OCI-M2 (cell line): Measurements from ENCODE around the gene FRS2.
"Not testable (repeated sequence)": the region's sequence is repeated elsewhere in the genome, so short reads cannot be mapped to it uniquely, and the experiment has no call there.

Experiments used
- DNase-seq: peaks from one replicate; lab custom pipeline; 2025; ENCODE audit not compliant: unreplicated experiment; lab: John Stamatoyannopoulos, UW

FRS2 gene

GRCh38 chr12:69470189-69471075 is at the start of gene FRS2:
TSS of gene FRS2 (plus strand) at chr12:69470388. CDS start at chr12:69569031, 98,643 bp downstream.
- DNase-seq: peak; percentile 39

DNA sequence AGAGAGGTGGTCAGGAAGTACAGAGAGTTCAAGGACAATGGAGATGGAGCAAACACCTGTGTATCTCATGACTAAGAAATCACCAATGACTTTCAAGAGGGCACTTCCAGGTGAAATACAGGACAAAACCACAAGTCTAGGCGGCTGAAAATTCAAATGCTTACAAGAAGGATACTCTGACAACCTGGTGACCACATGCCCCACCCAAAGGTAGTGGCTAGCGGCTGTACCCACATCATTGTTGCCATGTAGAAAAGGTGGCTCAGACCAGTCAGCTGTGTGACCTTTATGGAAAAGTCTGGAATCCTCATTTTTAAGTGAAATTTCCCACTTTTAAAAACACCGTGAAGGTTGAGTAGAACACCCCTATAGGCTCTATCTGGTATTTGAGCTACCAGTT is 48.6 kb upstream of the FRS2 start:
- DNase-seq: no peak

GRCh38 chr12:69423037-69423905 is 46.9 kb upstream of the FRS2 start:
- DNase-seq: no peak

DNA sequence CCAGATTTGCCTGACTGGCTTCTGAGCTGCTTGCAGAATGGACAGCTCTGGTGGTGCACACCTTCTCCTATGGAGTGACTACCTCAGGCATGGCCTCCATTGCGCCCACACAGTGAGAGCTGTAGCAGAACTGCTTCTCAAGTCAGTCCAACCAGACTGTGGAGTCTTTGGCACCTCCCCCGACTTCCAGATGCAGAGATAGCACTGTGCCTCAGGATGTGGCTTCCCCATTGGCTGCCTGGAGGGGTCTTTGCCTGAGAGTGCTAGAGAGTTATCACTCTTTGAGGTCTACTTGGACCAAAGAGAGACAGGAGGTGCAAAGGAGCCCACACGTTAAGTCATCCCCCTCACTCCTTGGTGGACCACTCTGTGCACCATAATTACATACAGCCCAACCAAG is 44.8 kb upstream of the FRS2 start:
- no peak for DNase-seq

DNA sequence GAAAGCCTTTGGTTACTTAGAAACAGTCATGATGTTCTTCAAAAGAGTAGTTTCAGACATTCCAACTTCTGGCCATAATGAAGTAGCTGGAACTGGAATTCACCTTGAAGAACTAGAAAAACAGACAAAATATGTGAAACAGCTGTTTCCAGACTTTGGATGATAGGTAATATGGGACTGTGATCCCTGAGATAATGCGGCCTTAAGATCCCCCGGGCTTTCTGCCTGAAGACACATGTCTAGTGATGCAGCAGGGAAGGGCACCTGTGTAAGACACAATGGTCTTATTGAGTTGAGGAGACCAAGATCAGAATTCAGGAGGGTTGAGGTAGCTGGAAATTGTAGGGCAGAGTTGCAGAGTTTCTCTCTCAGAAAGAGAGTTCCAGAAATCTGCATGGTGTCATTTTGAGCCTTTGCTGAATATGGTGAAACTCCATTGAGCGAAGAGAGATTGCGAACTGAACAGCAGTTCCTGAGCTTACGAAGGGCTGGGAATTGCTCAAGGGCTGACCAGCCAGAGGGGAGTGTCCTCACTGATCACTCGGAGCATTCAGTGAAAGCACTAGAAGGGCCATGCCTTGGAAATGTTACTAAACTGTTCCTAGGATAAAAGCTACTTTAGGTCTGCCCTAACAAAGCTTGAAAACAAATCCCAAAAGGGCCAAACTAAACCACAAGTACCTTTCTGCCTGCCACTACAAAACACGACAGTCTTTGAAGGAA is 41.7 kb upstream of the FRS2 start:
- DNase-seq: no peak

DNA sequence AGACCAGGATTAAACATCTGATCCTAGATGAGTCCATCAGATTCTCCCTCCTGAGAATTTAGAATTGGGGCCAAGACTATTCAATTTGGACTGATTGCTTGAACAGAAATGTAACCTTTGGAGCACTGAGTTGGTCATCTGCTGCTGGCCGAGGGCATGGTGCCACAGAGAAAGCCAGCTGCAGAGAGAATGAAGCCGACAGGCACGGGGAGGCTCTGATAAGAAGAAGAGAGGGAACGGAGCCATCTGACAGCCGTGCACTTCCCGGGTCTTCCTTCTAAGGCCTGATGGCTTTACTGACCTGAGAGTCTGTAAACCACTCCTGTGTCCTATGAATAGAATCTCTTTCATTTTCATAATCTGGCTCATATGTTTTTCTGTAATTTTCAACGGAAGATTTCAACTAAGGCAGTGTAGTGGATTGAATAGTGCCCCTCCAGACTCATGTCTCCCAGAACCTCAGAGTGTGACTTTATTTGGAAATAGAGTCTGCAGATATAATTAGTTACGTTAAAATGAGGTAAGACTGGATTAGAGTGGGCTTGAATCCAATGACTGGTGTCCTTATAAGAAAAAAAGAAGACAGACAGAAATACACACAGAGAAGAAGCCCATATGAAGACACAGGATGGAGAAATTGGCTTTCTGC is 39.1 kb upstream of the FRS2 start:
- no peak for DNase-seq

DNA sequence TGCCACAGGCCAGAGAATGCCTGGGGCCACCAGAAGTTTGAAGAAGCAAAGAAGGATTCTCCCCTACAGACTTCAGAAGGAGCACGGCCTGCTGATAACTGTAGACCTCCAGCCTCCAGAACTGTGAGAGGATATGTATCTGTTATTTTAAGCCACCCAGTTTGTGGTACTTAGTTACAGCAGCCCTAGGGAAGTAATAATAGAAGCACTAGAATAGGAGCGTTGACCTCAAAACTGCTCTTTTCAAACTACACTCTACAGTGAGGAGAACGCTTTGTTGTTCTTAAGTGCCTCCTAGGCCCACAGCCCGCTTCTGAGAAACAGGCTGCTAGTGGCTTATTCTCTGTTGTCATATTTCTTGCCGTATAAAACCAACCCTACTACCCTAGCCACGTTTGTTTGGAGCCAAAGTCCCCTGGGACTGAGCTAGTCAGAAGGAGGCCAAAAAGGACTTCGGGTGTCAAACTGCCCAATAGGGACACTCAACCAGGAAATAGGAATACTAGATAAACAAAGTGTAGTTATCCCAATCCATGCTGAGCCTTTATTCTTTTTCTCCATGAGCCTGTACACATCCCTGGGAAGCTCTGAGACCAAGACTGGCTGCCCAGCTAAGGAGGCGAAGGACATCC is 38.5 kb upstream of the FRS2 start:
- no peak for DNase-seq

DNA sequence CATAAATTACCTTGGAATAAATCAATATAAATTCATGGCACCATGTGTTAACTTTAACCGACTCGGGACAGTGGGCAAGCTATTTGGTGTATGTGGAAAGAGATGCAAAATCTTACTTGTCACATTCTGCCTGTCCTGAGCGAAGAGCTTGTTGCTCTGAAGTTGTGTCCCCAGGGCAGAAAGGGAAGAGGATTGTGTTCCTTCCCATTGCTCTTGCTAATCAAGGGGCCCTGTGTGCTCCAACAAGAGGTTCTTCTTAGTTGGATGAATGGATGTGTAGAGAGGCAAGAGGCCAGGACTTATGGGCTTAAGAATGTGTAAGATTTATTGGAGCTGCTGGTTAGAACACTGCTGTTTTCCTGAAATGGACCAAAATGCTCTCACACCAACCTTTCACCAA is 36.5 kb upstream of the FRS2 start:
- DNase-seq: no peak

DNA sequence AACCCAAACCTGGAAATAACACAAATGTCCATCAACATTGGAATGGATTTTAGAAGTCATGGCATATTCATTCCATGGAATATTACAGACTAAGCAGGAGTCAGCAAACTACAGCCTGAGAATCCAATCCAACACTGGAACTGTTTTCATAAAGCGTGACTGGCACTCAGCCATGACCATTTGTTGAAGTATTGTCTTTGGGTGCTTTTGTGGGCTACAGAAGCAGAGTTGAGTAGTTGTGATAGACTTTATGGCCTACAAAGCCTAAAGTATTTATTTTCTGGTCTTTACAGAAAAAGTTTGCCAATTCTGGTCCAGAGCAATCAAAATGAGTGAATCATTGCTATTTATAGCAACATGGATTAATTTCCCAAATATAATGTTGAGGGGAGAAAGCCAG is 34.5 kb upstream of the FRS2 start:
- DNase-seq: no peak

GRCh38 chr12:69437073-69437472 is 33.1 kb upstream of the FRS2 start:
- no peak for DNase-seq

DNA sequence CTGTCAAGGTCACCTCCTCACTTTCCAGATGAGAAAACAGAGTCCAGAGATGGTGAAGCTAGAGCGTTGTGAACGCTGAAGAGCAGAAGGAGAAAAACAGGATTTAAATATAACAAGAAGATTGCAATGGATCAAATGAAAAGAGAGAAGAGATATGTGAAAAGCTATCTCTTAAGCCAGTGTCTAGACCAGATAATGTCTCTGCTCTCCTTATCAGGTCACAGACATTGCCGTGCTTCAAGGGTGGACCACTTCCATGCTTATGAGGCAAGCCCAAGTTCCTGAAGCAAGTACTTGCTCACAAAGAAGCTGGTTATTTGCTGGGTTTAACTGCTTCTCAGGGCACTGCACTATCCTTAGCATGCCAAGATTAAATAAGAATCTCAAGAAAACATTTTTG is 31.6 kb upstream of the FRS2 start:
- no peak for DNase-seq

DNA sequence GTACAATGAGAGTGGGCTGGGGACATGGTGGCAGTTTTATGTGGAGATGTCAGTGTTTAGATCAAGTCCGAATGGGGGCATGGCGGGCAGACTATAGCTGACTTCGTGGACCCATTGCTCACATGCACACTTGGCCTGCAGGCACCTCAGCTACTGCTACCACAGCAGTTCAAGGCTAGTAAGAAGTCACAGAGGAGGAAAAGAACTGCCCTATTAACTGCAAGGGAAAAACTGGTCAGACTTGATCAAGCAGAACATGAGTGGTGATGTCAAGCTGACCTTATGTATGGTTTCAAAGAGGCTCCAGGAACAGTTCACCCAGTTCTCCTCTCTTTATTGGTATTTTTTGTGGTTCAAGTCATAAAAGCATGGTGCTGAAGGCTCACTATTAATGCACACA is 30.2 kb upstream of the FRS2 start:
- DNase-seq: no peak

GRCh38 chr12:69440886-69441285 is 29.3 kb upstream of the FRS2 start:
- no peak for DNase-seq

DNA sequence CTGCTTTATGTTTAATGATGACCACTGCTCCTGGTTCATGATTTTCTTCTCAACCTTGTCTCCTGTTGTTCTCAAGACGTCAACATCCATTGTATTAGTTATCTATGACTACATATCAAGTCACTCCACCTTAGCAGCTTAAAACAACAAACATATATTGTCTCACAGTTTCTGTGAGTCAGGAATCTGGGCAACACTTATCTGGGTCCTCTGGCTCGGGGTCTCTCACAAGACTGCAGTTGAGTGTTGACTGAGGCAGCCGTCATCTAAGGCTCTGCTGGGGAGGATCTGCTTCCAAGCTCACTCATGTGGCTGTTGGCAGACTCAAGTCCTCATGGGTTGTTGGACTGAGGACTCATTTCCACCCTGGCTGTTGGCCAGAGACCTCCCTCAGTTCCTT is 27.3 kb upstream of the FRS2 start:
- DNase-seq: no peak

GRCh38 chr12:69443916-69444315 is 26.3 kb upstream of the FRS2 start:
- no peak for DNase-seq

DNA sequence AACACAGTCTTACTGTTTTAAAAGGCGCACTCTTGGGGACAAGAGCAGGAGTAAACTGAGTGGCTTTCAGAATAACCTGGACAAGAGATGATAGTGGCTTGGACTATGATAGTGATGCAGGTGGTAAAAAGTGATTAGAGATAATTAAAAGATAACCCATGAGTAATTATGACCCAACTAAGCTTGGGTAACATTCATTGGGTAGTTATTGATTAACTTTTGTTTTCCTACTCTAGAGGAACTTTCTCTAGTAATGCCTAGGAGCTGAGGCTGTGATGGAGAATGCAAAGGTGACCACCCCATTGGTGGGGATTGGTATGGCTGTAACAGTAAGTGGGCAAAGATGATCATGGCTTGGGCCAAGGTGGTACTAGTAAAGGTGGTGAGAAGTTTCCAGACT is 22.3 kb upstream of the FRS2 start:
- no peak for DNase-seq

GRCh38 chr12:69452598-69453132 is 17.5 kb upstream of the FRS2 start:
- not testable (repeated sequence) for DNase-seq

DNA sequence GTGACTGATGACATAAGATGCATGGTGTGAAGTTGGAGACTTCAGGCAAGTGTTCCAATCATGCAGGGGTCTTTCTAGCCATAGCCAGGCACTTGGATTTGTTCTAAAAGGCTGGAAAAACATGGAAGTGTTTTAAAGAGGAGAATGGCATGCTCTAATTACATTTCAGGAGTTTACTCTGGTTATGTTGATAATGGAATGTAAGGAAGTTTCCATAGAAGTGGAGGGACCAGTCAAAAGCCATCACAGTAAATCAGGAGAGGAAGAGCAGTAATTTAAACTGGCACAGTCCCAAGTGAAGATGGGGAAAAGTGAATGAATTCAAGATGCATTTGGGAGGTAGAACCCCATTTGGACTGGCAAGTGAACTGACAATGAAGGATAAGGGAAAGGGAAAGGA is 13.9 kb upstream of the FRS2 start:
- DNase-seq: no peak

DNA sequence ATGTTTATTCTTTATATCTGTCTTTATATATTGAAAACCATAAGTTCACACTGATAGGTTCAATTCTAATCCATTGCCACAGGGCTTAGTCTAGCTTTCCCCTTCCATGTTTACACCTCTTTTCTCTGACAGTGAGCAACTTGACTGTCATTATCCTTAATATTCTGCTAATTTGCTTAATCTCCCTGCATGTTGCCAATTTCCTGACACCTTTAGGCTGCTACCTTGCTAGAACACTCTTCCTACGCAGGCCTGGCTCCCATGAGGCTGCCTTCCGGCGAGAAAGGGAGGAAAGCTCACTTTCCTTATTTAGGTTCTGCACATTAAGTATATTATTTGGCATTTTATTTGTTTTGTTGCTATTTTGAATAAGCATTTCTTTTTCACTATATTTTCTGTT is 12.8 kb upstream of the FRS2 start:
- DNase-seq: no peak

DNA sequence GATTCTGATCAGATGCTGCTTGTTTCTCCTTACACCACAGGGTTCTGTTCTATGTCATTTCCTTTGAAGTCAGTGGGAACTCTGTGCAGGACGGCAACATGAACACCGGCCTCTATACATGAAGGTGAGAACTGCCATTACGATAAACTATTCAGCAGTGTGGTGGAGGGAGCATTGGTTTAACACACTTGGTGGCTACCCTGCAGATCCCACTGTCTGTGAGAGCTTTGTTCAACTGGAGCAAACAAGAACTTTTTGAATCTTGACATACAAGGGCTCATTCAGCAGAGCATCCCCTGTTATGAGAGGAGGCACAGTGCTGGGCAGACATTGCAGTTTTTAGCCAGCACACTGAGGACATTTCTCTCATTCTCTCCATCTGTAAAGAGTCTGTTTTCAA is 10.7 kb upstream of the FRS2 start:
- no peak for DNase-seq
